SW480 (cell line): ENCODE results near the gene PTPN23.

ENCODE experiments used
- DNase-seq: peaks from one replicate; pipeline ENCODE4 v3.0.0-alpha.2; 2016; ENCODE audit warnings: low spot score

The PTPN23 gene

DNA sequence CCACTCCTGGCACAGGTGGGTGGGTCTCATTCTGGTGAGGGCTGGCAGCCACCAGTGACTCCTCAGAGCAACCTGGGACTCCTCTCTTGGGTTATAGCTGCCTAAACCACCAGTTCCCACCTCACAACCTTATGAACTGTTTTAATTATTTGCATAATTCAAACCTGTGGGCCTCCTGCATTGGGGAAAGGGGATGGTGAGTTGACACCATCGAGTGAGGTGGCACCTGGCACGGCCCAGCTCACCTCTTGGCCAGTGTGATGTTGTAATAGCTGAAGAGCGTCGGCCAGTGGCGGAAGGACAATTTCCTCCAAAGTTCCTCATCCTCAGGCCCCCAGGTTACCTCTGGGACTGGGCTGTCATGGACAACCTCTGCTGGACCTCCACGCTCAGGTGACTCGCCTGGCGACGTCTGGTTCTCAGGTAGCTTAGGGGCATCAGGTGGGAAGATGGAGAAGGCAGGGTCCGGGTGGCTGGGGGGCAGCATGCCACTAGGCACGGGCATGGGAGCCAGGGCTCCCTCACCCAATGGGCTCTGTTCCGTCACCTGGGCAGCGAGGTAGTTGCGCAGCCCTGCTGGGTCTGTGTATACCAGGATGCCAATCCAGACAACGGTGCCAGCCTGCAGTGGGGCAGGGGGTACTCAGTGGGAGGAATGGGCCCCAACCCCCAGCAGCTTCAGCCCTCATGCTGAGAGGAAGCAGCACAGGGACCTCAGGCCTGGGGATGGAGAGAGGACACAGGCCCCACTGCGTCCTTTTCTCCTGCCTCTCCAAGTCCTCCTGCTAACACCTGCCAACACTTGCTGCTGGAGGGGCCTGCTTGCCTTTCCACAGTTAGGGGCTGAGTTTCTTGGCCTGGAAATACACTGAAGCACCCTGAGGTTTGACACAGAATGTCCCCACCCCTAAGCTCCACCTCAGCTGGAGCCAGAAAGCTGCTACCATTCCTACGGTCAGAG is 38.5 kb downstream of the PTPN23 start:
- no peak for DNase-seq

- DNase-seq: no peak
These were observed 39.2 kb downstream of the PTPN23 start for GRCh38 chr3:47420044-47420430.

GRCh38 chr3:47420511-47421484 is 40.0 kb downstream of the PTPN23 start:
- DNase-seq: peak; percentile 78

- DNase-seq: peak; percentile 33
These were observed 41.2 kb downstream of the PTPN23 start for GRCh38 chr3:47421741-47422649.

DNA sequence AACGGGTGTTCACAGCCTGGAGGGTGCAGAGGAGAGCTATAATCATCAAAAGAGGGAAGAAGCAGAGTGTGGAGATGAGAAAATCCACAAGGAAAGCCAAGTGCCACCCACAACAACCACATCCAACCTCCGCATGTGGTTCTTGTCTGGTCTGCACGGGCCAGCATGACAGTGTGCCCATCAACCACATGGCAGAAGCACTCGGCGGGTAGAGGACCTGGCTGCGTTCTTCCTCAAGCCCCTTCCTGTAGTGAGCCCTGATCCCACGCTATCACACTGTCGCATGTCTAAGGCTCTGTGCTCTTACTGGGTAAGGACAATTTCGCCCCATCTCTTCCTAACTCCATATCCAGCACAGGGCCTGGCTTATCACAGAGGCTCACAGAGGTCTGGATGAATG is 41.9 kb downstream of the PTPN23 start:
- no peak for DNase-seq

GRCh38 chr3:47423548-47424145 is 42.8 kb downstream of the PTPN23 start:
- DNase-seq: no peak

DNA sequence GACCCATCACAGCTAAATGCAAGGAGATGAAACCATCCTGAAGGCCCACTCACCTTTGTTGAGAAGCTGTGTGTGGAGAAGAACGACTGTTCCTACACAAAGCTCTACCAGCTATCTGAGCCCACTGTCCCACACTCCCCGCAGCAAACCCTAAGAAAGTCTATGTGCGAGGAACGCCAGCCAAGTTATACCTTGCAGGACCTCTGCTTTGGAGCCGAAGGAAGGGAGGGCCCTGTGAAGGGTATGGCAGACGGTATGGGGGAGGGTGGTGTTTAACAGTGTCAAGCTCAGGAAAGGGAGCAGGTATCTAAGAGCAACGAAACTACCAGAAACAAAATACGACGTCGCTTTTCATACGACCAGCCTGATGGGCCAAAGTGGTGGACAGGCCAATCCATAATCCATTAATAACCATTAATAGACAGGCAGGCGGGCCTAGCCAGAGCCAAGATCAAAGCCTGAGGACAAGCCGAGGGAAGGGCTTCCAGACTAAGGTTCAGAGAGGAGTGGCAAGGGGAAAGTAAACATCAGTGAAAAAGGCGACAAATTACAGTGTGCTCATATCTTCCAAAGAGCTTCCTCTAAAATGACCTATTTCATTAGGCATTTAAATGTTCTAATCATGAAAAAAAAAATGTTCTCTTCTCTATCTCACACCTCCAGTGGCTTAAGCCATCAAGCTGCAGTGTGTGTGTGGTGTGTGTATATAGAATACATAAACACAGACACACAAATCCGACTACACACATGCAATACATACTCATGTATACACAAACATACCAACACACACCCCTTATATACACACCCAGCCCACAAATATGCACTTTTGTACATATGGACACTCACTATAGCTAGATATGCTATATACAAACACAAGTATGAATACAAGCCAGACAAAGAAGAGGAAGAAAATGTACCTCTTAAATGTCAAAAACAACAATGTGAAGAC is 43.9 kb downstream of the PTPN23 start:
- DNase-seq: no peak

GRCh38 chr3:47425383-47425778 is 44.6 kb downstream of the PTPN23 start:
- no peak for DNase-seq

- no peak for DNase-seq
These were observed 45.1 kb downstream of the PTPN23 start for GRCh38 chr3:47425959-47426358.

DNA sequence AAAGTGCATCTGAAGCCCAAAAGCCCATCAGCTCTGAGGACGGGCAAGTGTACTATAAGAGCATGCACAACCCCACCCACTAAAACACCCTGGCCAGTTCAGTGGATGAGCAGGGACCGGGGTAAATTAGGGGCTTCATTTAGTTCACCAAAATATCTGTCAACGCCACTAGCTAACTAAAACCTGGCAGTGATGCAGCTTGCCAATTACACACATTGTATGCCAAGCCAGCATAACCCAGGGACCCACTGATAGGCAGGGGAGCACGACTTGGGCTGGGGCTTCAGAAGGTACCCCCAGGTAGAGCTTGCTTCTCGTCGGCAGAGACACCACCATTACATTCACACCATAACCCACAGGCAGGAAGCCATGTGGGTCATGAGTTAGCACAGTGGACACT is 47.0 kb downstream of the PTPN23 start:
- DNase-seq: no peak

DNA sequence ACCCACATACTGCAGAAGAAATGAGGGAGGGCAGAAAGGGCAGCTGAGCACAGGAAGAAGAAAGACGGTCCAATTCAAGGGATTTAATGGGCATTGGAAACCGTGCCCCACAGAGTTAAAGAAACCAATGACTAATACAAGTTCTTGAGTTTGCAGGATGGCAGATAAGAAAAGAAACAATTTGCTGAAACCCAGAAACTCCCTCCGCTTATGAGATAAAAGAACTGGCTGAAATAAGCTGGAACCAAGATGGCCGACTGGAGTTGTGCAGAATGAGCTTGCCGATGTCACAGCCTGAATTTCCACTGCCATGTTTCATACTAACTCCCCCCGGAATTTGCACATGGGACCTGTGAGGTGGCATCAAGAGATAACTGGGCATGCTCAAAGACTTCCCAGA is 47.8 kb downstream of the PTPN23 start:
- DNase-seq: no peak

GRCh38 chr3:47429476-47430270 is 48.9 kb downstream of the PTPN23 start:
- no peak for DNase-seq

- DNase-seq: no peak
These were observed 49.8 kb downstream of the PTPN23 start for GRCh38 chr3:47430606-47431005.

GRCh38 chr3:47431225-47431624 is 50.4 kb downstream of the PTPN23 start:
- no peak for DNase-seq

DNA sequence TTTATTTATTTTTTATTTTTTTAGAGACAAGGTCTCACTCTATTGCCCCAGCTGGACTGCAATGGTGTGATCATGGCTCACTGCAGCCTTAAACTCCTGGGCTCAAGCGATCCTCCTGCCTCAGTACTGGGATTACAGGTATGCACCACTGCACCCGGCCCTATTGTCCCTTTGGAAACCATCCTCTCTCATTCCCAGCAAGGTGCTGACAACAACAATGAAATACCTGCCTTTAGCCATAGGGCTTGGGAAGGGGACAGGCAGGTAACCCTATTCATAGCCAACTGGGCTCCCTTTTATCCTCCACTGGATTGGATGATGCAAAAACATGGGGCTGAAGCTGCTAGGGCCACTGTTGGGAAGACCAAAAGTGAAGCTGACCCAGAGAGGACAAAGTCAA is 51.9 kb downstream of the PTPN23 start:
- DNase-seq: no peak

- DNase-seq: no peak
These were observed 53.0 kb downstream of the PTPN23 start for GRCh38 chr3:47433796-47434195.

- no peak for DNase-seq
These were observed 54.0 kb downstream of the PTPN23 start for GRCh38 chr3:47434849-47435248.

DNA sequence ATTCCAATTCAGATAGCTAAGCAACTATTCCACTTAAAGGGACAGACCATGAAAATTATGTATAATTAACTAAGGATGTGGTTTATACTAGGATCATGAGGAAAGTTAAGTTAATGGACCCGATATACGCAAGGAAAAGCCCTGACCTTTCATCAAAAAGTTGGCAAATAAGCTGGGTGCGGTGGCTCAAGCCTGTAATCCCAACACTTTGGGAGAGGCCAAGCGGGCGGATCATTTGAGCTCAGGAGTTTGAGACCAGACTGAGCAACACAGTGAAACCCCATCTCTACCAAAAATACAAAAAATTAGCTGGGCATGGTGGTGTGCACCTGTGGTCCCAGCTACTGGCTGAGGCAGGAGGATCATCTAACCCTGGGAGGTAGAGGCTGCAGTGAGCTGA is 55.4 kb downstream of the PTPN23 start:
- DNase-seq: no peak

DNA sequence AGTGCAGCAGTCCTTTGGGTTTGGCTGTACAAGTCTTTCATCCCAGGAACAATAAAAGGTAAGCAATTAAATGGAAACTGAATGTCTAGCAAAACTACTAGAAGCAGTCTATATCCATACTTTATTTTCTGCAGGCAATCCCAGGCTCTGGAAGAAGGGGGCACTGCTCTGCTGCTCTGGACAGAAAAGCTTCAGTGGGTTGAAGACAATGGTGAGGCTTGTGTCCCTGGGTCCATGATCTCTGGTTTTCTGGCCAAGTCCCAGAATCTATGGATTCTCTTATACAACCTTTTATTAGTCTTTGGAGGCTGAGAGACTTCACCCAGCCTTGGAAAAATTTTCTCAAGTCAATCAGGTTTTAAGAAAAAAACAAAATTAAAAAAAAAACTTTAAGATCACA is 59.3 kb downstream of the PTPN23 start:
- no peak for DNase-seq
